HG02678 (cell line): ENCODE results near the gene LDHAL6B.

Experiments used
- ATAC-seq: cut with Tn5 transposase; IDR thresholded peaks from one replicate; pipeline ENCODE4 v1.9.1; 2021; ENCODE audit warnings: mild to moderate bottlenecking, moderate library complexity; ENCODE audit not compliant: unreplicated experiment

Gene LDHAL6B

DNA sequence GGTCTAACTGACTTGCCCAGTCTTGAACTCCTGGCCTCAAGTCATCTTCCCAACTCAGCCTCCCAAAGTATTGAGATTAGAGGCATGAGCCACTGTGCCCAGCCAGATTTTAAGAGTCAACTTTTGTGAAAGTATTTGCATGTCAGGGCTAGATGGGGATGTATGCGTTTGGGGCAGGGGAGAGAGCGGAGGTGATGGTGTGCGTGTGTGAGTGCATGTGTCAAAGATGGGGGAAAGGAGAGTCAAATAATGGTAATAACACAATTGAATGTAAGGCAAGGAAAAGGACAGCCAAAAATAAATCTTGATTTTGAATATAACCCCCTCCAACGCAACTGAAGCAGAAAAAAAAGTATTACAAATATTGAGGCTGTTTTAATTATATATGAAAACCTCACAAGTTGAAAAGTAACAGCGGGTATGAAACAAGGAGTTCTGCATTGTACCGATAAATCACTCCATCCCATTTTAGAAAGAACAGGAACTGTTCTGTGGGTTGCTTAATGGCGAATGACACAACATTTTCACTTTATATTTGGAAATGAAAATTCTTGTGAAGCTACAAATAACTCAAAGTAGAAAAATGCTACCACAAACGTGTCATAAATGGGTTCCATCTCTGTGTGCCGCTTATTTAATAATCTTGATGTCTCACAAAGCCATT, 29.9 kb upstream of the LDHAL6B start:
- ATAC-seq, result no peak

DNA sequence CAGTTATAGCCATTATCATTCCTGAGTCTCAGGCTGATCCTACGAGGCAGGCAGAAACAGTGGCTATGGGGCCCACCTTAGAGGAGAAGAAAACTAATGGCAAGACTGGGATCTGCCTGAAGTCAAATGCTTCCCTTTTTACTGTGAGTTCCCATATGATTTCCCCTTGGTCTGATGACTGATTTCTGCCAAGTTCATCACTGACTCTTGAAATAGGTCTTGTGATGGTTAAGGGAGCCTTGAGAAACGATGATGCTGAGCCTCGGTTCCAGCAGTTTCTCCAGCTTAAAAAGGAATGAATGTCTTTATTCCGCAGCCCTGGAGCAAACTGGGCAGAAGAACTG, 29.4 kb upstream of the LDHAL6B start:
- ATAC-seq, result no peak

- ATAC-seq, result no peak
Measured at GRCh38 chr15:59178151-59178695, 28.4 kb upstream of the LDHAL6B start.

DNA sequence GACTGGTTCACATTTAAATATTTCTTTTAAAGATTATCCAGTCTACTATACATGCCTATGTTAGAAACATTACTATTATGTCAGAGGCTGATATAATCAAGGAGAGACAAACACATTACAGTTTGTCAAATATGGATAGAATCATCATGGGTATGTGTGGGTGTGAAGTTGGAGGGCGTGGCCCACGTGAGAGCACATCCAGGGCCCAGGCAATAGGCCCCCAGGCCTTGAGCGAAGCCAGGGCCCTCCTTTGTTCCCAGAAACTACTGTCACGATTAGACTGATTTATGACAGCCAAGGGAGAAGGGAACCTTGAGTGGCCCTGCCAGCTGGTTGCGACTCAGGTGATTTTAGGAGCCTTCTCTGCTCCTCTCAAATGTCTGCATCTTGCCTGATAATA, 26.9 kb upstream of the LDHAL6B start:
- ATAC-seq, result no peak

DNA sequence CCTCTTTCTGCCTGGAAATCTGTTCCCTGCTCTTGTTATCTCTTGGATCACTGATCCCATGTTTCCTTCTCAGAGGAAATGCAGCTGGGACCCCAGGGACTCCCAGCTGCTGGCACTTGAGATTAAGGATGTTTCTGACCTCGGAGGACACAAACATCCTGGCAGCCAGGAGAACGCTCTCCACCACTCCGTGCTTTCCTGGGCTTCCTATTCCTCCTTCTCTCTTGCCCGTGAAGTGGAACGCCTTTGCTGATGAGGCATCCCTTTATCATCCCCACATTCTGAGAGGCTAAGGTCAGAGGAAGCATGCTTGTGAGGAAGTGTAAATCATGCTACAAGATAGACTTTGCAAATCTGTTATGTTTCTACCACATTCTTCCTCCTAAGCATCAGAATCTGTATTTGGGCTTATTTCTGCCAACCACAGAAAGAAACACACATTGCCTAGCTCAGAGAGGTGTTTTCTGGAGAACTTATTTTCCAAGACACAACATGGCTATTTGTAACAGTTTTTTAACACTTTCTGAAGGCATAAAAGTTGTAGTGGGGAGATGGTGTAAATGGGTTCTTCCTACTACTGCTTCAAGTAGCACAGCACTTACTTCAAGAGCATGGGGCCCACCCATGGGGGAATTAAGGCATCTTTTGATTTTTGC, 25.6 kb upstream of the LDHAL6B start:
- no peak for ATAC-seq

GRCh38 chr15:59185725-59186124, 20.9 kb upstream of the LDHAL6B start:
- no peak for ATAC-seq

- no peak for ATAC-seq
Measured at GRCh38 chr15:59186501-59186900, 20.1 kb upstream of the LDHAL6B start.

- no peak for ATAC-seq
Measured at GRCh38 chr15:59189241-59189640, 17.4 kb upstream of the LDHAL6B start.

- ATAC-seq, result no peak
Measured at GRCh38 chr15:59190291-59190690, 16.4 kb upstream of the LDHAL6B start.

- no peak for ATAC-seq
Measured at GRCh38 chr15:59191855-59192237, 14.8 kb upstream of the LDHAL6B start.

DNA sequence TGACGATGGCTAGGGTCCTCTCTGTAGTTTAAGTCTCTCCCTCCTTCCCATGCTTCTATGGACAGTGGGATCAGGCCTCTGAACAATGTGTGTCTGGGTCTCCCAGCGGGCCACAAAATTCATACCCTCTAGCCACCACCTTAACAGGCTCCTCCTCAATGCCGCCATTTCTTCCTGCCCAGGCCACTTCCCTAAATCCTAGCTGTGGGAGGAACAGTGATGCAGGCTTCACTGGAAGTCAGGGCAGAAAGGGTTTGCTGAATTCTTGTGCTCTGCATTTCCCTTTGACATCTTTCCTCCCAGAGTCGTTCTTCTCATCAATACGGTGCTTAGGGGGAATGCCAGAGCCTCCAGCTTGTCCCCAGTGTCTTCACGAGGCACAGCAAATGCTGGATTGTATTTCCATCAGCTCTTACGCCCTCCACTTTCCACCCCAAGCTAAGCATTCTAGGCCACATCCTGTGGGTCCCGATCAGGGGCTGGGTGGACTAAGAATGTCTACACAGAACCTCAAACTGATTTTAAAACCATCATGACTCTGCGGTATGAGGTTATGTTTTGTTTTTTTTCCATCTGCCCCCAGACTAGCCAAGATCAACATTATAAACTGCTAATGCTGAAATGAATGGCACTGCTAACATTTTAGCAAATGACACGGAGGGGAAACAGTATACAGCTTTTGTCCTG, 11.9 kb upstream of the LDHAL6B start:
- ATAC-seq, result no peak

GRCh38 chr15:59196416-59196815, 10.2 kb upstream of the LDHAL6B start:
- ATAC-seq, result no peak

DNA sequence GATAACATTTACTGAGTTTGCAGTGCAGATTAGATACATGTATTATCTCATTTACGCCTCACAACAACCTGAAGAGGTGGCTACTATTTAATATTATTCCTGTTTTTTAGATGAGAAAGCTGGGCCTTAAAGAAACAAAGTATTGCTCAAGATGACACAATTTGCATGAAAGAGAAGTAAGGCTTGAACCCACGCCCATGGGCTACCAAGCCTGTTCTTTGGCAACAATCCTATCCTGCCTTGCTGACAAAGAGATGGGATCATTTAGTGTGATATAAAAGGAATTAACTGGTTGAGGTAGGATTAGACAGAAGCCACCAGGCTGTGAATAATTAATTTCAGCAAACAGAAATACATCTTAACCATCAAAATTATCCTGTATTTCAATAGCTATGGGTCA, 9.2 kb upstream of the LDHAL6B start:
- no peak for ATAC-seq

DNA sequence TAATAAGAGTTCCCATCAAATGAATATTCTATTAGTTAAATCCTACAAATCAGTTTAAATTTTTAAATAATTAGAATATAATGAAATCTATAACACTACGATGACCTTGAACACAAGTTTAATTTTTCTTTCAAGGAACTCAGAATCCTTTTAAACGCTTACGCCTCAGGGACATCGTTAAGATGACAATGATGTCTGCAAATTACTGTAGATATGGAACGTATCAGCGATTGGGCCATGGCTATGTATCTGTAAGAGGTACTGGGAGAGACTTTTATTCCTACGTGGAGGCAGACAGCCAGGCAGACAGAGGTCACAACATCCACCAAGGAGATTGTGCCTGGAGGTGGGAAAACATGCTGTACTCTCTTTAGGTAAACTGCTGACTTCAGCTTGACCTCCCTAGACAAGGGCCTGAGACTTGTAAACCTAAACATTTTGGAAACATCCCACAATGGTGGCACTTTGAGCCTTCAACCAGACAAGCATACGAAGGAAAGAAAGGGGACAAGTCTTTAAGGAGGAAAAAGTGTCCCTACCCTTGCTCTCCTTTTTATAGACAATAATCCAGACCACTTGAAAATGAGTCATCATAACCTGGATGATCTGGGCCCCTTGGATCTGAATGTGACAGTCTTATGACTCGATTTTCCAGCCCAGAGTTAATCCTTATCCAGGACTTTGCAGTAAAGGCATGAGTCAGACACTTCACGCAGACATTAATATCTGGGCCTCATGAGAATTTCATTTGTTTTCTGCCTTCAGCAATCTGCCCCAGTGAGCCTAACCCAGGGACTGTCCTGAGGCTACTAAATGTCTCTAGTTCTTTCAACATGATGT, 6.8 kb upstream of the LDHAL6B start:
- ATAC-seq, result no peak

GRCh38 chr15:59200560-59200959, 6.1 kb upstream of the LDHAL6B start:
- no peak for ATAC-seq

DNA sequence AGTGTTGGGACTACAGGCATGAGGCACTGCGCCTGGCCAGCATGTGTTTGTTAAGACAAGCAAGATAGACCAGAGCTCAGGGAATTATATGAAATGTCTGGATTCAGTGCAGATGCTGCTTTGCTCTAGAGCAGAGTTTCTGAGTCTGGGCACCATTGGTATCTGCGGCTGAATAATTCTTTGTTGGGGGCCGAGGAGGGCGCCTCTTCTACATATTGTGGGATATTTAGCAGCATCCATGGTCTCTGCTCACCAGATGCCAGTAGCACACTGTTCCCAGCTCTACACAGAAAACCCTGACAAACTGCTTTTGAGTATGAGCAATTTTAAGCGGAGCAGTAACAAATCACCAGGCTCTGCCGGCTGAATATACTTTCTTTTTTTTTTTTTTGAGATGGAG, 3.6 kb upstream of the LDHAL6B start:
- no peak for ATAC-seq

GRCh38 chr15:59203657-59204056, 3.0 kb upstream of the LDHAL6B start:
- ATAC-seq, result no peak

DNA sequence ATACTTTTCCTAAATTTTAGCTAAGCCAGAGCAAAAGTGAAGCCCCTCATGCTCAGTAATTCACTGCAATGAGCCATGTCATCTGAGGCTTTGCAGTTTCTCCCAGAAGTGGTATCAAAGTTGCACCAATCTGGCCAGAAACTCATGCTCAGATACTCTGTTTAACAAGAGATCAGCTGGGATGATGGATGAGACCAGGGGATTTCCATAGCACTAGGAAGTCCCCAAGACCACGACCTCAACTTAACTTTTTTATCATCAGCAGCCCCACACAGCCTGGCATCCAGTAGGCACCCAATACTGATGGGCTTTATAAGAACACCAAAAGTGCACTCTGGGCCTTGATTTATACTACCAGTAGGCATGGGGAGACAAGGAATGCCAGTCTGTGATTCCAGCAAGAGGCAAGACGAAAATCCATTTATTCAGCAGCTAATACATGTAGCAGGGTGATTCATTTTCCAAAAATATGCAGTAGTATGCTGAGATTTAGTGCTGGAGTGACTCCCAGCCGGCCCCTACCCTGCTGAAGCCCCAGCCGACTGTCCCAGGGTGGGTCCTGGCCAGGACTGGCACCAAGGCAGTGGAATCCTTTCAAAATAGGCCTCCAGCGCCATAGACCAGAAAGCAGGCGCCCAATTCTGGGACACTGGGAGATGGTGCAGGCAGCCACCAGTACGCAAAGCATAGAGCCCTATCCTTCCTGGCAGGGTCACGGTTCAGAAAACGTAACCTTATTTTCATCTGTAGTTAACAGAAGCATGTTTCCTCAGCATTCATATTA, 612 bp upstream of the LDHAL6B start:
- ATAC-seq, result no peak

GRCh38 chr15:59208613-59209249, 2.1 kb downstream of the LDHAL6B start:
- no peak for ATAC-seq

- no peak for ATAC-seq
Measured at GRCh38 chr15:59210186-59210585, 3.5 kb downstream of the LDHAL6B start.
